ENCODE data around the gene NMT2. TPM values are rescaled to one million over a fixed set of nuclear protein-coding genes. Genes with fewer than 3 reads are reported as not detected.

The NMT2 gene
- total RNA-seq, 2 donors from 2014 or later: 18.3 to 39.6 TPM

- Histone ChIP-seq H3K9me3 (no peaks in the 10 kb centered on the region), H3K36me3 (no peaks in the 10 kb centered on the region), H3K4me3 (no peak overlapping the region), H3K27ac (no peak overlapping the region), H3K27me3 (replicated peaks; ENCODE audit: insufficient read depth) (no peaks in the 10 kb centered on the region), H3K4me1 (replicated peaks) (no peaks in the 10 kb centered on the region)
- TF ChIP-seq POLR2A (IDR thresholded peaks at IDR 0.05): no peak
- no peak for TF ChIP-seq CTCF (IDR thresholded peaks at IDR 0.05)
- no peak for TF ChIP-seq POLR2AphosphoS5 (IDR thresholded peaks at IDR 0.05)
- no peak for DNase-seq (ENCODE audit: low spot score)
- WGBS: 21% methylated on average over 2 of the region's 2 CpGs
- intact Hi-C loops (cut with DNase I): loop anchor here (5.0 to 10.0 kb wide), 2 partner anchors 62 to 214 kb away; partner anchors contain the start of gene DCLRE1C
Measured at GRCh38 chr10:15166325-15166724, 2.2 kb downstream of the NMT2 start.

- H3K4me3 ChIP-seq: no peak overlapping the region
- 60% methylated on average over 2 of the region's 2 CpGs for WGBS
- H3K36me3 ChIP-seq: no peaks in the 10 kb centered on the region
- no peaks in the 10 kb centered on the region for H3K27me3 ChIP-seq (replicated peaks; ENCODE audit: insufficient read depth)
- H3K9me3 ChIP-seq: no peaks in the 10 kb centered on the region
- no peak overlapping the region for H3K27ac ChIP-seq
- DNase-seq (ENCODE audit: low spot score): no peak
- no peaks in the 10 kb centered on the region for H3K4me1 ChIP-seq (replicated peaks)
- intact Hi-C loops (cut with DNase I): loop anchor here (10.0 kb wide), 1 partner anchor 59 kb away; no protein-coding TSS in a partner anchor
- TF ChIP-seq POLR2AphosphoS5 (IDR thresholded peaks at IDR 0.05) (no peak), POLR2A (IDR thresholded peaks at IDR 0.05) (no peak), CTCF (IDR thresholded peaks at IDR 0.05) (no peak)
Measured at GRCh38 chr10:15163253-15163828, 5.2 kb downstream of the NMT2 start.

- DNase-seq (ENCODE audit: low spot score): no peak
- intact Hi-C loops (cut with DNase I): no loop called here
- no peaks in the 10 kb centered on the region for H3K27me3 ChIP-seq (replicated peaks; ENCODE audit: insufficient read depth)
- H3K9me3 ChIP-seq: no peaks in the 10 kb centered on the region
- H3K27ac ChIP-seq: no peak overlapping the region
- TF ChIP-seq POLR2AphosphoS5 (IDR thresholded peaks at IDR 0.05) (no peak), POLR2A (IDR thresholded peaks at IDR 0.05) (no peak), CTCF (IDR thresholded peaks at IDR 0.05) (no peak)
- no peaks in the 10 kb centered on the region for H3K4me1 ChIP-seq (replicated peaks)
- no peaks in the 10 kb centered on the region for H3K36me3 ChIP-seq
- H3K4me3 ChIP-seq: no peak overlapping the region
Measured at GRCh38 chr10:15158972-15159371, 9.5 kb downstream of the NMT2 start.

- WGBS: 54% methylated on average over 2 of the region's 2 CpGs
- Histone ChIP-seq H3K4me1 (replicated peaks) (no peaks in the 10 kb centered on the region), H3K27me3 (replicated peaks; ENCODE audit: insufficient read depth) (no peaks in the 10 kb centered on the region), H3K27ac (no peak overlapping the region), H3K9me3 (no peaks in the 10 kb centered on the region), H3K4me3 (no peak overlapping the region), H3K36me3 (no peaks in the 10 kb centered on the region)
- TF ChIP-seq POLR2A (IDR thresholded peaks at IDR 0.05): no peak
- peak; percentile 8 for TF ChIP-seq POLR2AphosphoS5 (IDR thresholded peaks at IDR 0.05)
- no peak for TF ChIP-seq CTCF (IDR thresholded peaks at IDR 0.05)
- DNase-seq (ENCODE audit: low spot score): peak; percentile 15
- intact Hi-C loops (cut with DNase I): no loop called here
Measured at GRCh38 chr10:15158448-15158847, 10.0 kb downstream of the NMT2 start.

- DNase-seq (ENCODE audit: low spot score): no peak
- Histone ChIP-seq H3K4me1 (replicated peaks) (no peaks in the 10 kb centered on the region), H3K36me3 (no peaks in the 10 kb centered on the region), H3K27me3 (replicated peaks; ENCODE audit: insufficient read depth) (no peaks in the 10 kb centered on the region), H3K27ac (no peak overlapping the region), H3K4me3 (no peak overlapping the region), H3K9me3 (no peaks in the 10 kb centered on the region)
- no peak for TF ChIP-seq POLR2AphosphoS5 (IDR thresholded peaks at IDR 0.05)
- no peak for TF ChIP-seq POLR2A (IDR thresholded peaks at IDR 0.05)
- no peak for TF ChIP-seq CTCF (IDR thresholded peaks at IDR 0.05)
- WGBS: 93% methylated on average over 14 of the region's 14 CpGs
- intact Hi-C loops (cut with DNase I): no loop called here
Measured at GRCh38 chr10:15155978-15156656, 12.4 kb downstream of the NMT2 start.

Data from prostate gland (tissue), 2 donors.